K562 (cell line): Measurements from ENCODE around the gene RALGAPA2. TPM values are rescaled to one million over a fixed set of nuclear protein-coding genes. Genes with fewer than 3 reads are reported as not detected.

Experiments used
- BCL6 ChIP-seq: fragments of 250-450 bp; sonication (Bioruptor Pico); IDR thresholded peaks from 2 replicates; pipeline ENCODE4 v1.4.0; 2020
- DNMT1 ChIP-seq: fragments of 450-650 bp; IDR thresholded peaks from 2 replicates; pipeline ENCODE4 v1.6.1; 2016; ENCODE audit warnings: antibody characterized with exemption, mild to moderate bottlenecking
- KDM2B ChIP-seq: fragments of 250-450 bp; sonication (Bioruptor Pico); IDR thresholded peaks from 2 replicates; pipeline ENCODE4 v1.8.0; 2021; ENCODE audit warnings: mild to moderate bottlenecking, moderate library complexity
- LEF1 ChIP-seq: fragments of 450-650 bp; IDR thresholded peaks from 2 replicates; pipeline ENCODE4 v1.6.1; 2016; ENCODE audit warnings: mild to moderate bottlenecking
- MYBL2 ChIP-seq, 2 experiments: fragments of 450-650 bp in 1 of 2; sonication (generic) in 1 of 2; formaldehyde crosslinking in 1 of 2; IDR thresholded peaks; 2 replicates each; pipeline versions ENCODE4 v1.6.1 to v1.8.1; 2017 to 2022; ENCODE audit warnings: borderline replicate concordance in 1 of 2, inconsistent platforms in 1 of 2, low read depth in 1 of 2, mild to moderate bottlenecking in 1 of 2, missing genetic modification reagents in 1 of 2, moderate library complexity in 1 of 2
- RFX7 ChIP-seq: fragments of 250-450 bp; sonication (Bioruptor Pico); IDR thresholded peaks from 2 replicates; pipeline ENCODE4 v1.5.1; 2021; ENCODE audit warnings: mild to moderate bottlenecking
- RHOXF2B ChIP-seq: fragments of 250-450 bp; sonication (Bioruptor Pico); conservative IDR thresholded peaks from 2 replicates; pipeline ENCODE4 v1.5.1; 2021
- SMARCA4 ChIP-seq: fragments of 450-650 bp; IDR thresholded peaks from 2 replicates; pipeline ENCODE4 v1.6.1; 2016
- U2AF2 ChIP-seq: fragments of 200-400 bp; formaldehyde crosslinking; optimal IDR thresholded peaks from 2 replicates; pipeline ENCODE3; 2017; ENCODE audit warnings: low read depth, mild to moderate bottlenecking, low read length
- ZNF780A ChIP-seq: fragments of 250-450 bp; sonication (Bioruptor Pico); IDR thresholded peaks from 2 replicates; pipeline ENCODE4 v1.5.0; 2021; ENCODE audit warnings: mild to moderate bottlenecking
- polyA plus RNA-seq, 8 experiments: library from polyadenylated mRNA; depleted of rRNA in 4 of 8; stranded (reverse) in 5 of 8; unstranded in 3 of 8; fragments of >200 nt; fragmentation: Nextera tagmentation in 2 of 8; fragmentation: Illumina TruSeq in 1 of 8; extraction: Ambion mirVana in 2 of 8; extraction: Trizol in 1 of 8; gene quantifications; 2 replicates each; pipeline versions ENCODE4 v1.2.1 to v1.2.3, GENCODE V29; 2011 to 2014; ENCODE audit warnings: inconsistent platforms in 1 of 8, missing spikeins in 1 of 8
- total RNA-seq, 7 experiments: library from RNA; depleted of rRNA in 6 of 7; stranded (reverse); fragments of >200 nt in 6 of 7; fragmentation: Illumina TruSeq in 2 of 7; extraction: Trizol in 2 of 7; gene quantifications; 2 replicates each; pipeline versions ENCODE4 v1.2.1 to v1.2.3, GENCODE V29; 2011 to 2021; ENCODE audit warnings: low replicate concordance in 1 of 7
- TF ChIP-seq, protein P1 (sequence below): fragments of 250-450 bp; sonication (Bioruptor Pico); IDR thresholded peaks from 2 replicates; pipeline ENCODE4 v1.5.0; 2020; ENCODE audit warnings: mild to moderate bottlenecking, borderline replicate concordance
- TF ChIP-seq, protein P2 (sequence below): fragments of 450-650 bp; IDR thresholded peaks from 2 replicates; pipeline ENCODE4 v1.6.1; 2016; ENCODE audit warnings: low read depth
- TF ChIP-seq, protein P3 (sequence below): fragments of 250-450 bp; sonication (Bioruptor Pico); IDR thresholded peaks from 2 replicates; pipeline ENCODE4 v1.8.0; 2021; ENCODE audit warnings: borderline replicate concordance, mild to moderate bottlenecking, moderate library complexity; ENCODE audit not compliant: poor library complexity, severe bottlenecking
- TF ChIP-seq, protein P4 (sequence below): fragments of 250-450 bp; sonication (Bioruptor Pico); IDR thresholded peaks from 2 replicates; pipeline ENCODE4 v1.6.1; 2021; ENCODE audit warnings: mild to moderate bottlenecking
- TF ChIP-seq, protein P5 (sequence below): IDR thresholded peaks from 3 replicates; pipeline ENCODE4 v1.6.1; 2011; ENCODE audit warnings: borderline replicate concordance, mild to moderate bottlenecking; ENCODE audit not compliant: insufficient read length, insufficient read depth

RALGAPA2 gene
- total and polyA plus RNA-seq, 9 of the 15 experiments (the other 6 are each of a cell fraction or from before 2014, with no cell fraction given), result 0.35 to 2.7 (median 1.4) TPM

DNA sequence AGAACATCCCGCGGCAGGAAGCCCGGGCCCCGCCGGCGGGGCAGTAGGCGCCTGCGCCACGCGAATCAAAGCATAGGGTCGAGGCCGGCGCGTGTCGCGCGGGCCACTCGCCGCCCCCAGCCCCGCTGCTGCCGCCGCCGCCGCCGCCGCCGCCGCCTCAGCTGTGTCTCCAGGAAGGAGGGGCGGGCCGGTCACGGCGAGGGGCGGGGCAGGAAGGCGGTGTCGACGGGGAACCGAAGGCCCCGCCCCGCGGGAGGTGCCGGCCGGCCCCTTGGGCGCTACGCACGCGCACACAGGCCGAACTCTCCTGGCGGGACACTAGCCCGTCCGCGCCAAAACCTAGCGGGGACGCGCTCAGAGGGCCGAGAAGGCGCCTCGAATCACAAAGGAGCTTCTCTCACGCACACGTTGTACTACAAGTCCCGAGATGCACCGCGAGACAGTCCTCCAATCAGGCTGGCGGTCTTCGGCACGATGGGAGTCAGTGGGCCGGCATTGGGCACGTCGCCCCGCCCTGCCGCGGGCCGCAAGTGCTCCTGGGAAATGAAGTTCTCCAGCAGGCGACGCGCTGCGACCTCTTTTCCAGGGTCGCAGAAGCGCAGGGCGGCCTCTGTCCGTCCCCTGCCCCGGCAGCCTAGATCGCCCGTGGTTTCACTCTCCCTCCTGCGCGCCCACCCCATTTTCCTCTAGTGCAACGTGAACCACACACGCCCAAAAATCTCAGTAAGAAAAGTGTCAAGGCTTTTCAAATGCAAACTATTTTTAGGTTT, at the start of gene RALGAPA2 (continued):
- TF ChIP-seq, protein P1, sequence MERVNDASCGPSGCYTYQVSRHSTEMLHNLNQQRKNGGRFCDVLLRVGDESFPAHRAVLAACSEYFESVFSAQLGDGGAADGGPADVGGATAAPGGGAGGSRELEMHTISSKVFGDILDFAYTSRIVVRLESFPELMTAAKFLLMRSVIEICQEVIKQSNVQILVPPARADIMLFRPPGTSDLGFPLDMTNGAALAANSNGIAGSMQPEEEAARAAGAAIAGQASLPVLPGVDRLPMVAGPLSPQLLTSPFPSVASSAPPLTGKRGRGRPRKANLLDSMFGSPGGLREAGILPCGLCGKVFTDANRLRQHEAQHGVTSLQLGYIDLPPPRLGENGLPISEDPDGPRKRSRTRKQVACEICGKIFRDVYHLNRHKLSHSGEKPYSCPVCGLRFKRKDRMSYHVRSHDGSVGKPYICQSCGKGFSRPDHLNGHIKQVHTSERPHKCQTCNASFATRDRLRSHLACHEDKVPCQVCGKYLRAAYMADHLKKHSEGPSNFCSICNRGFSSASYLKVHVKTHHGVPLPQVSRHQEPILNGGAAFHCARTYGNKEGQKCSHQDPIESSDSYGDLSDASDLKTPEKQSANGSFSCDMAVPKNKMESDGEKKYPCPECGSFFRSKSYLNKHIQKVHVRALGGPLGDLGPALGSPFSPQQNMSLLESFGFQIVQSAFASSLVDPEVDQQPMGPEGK (CRISPR knock-in tag), result no peak
- no peak for TF ChIP-seq SMARCA4
- TF ChIP-seq, protein P2, sequence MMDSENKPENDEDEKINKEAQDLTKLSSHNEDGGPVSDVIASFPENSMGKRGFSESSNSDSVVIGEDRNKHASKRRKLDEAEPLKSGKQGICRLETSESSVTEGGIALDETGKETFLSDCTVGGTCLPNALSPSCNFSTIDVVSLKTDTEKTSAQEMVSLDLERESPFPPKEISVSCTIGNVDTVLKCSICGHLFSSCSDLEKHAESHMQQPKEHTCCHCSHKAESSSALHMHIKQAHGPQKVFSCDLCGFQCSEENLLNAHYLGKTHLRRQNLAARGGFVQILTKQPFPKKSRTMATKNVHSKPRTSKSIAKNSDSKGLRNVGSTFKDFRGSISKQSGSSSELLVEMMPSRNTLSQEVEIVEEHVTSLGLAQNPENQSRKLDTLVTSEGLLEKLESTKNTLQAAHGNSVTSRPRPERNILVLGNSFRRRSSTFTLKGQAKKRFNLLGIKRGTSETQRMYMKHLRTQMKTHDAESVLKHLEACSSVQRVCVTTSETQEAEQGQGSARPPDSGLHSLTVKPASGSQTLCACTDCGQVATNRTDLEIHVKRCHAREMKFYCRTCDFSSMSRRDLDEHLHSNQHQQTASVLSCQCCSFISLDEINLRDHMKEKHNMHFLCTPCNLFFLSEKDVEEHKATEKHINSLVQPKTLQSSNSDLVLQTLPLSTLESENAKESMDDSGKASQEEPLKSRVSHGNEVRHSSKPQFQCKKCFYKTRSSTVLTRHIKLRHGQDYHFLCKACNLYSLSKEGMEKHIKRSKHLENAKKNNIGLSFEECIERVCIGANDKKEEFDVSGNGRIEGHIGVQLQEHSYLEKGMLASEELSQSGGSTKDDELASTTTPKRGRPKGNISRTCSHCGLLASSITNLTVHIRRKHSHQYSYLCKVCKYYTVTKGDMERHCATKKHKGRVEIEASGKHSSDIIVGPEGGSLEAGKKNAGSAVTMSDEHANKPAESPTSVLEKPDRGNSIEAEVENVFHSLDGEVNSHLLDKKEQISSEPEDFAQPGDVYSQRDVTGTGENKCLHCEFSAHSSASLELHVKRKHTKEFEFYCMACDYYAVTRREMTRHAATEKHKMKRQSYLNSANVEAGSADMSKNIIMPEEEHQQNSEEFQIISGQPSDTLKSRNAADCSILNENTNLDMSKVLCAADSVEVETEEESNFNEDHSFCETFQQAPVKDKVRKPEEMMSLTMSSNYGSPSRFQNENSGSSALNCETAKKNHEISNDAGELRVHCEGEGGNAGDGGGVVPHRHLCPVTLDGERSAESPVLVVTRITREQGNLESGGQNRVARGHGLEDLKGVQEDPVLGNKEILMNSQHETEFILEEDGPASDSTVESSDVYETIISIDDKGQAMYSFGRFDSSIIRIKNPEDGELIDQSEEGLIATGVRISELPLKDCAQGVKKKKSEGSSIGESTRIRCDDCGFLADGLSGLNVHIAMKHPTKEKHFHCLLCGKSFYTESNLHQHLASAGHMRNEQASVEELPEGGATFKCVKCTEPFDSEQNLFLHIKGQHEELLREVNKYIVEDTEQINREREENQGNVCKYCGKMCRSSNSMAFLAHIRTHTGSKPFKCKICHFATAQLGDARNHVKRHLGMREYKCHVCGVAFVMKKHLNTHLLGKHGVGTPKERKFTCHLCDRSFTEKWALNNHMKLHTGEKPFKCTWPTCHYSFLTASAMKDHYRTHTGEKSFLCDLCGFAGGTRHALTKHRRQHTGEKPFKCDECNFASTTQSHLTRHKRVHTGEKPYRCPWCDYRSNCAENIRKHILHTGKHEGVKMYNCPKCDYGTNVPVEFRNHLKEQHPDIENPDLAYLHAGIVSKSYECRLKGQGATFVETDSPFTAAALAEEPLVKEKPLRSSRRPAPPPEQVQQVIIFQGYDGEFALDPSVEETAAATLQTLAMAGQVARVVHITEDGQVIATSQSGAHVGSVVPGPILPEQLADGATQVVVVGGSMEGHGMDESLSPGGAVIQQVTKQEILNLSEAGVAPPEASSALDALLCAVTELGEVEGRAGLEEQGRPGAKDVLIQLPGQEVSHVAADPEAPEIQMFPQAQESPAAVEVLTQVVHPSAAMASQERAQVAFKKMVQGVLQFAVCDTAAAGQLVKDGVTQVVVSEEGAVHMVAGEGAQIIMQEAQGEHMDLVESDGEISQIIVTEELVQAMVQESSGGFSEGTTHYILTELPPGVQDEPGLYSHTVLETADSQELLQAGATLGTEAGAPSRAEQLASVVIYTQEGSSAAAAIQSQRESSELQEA, result no peak
- no peak for TF ChIP-seq MYBL2 (IDR thresholded peaks at IDR 0.05; ENCODE audit: low read depth)
- TF ChIP-seq MYBL2 (CRISPR knock-in tag; IDR thresholded peaks at IDR 0.05; ENCODE audit: borderline replicate concordance), result no peak
- TF ChIP-seq, protein P3, sequence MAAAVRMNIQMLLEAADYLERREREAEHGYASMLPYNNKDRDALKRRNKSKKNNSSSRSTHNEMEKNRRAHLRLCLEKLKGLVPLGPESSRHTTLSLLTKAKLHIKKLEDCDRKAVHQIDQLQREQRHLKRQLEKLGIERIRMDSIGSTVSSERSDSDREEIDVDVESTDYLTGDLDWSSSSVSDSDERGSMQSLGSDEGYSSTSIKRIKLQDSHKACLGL, result no peak
- TF ChIP-seq, protein P4, sequence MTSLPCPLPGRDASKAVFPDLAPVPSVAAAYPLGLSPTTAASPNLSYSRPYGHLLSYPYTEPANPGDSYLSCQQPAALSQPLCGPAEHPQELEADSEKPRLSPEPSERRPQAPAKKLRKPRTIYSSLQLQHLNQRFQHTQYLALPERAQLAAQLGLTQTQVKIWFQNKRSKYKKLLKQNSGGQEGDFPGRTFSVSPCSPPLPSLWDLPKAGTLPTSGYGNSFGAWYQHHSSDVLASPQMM (CRISPR knock-in tag), result no peak
- TF ChIP-seq KDM2B, result no peak
- TF ChIP-seq ZNF780A (CRISPR knock-in tag), result no peak
- TF ChIP-seq RHOXF2B (CRISPR knock-in tag), result no peak
- TF ChIP-seq LEF1, result no peak
- no peak for TF ChIP-seq U2AF2
- no peak for TF ChIP-seq DNMT1
- TF ChIP-seq, protein P5, sequence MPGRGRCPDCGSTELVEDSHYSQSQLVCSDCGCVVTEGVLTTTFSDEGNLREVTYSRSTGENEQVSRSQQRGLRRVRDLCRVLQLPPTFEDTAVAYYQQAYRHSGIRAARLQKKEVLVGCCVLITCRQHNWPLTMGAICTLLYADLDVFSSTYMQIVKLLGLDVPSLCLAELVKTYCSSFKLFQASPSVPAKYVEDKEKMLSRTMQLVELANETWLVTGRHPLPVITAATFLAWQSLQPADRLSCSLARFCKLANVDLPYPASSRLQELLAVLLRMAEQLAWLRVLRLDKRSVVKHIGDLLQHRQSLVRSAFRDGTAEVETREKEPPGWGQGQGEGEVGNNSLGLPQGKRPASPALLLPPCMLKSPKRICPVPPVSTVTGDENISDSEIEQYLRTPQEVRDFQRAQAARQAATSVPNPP, result no peak
- TF ChIP-seq BCL6, result no peak
- no peak for TF ChIP-seq RFX7 (CRISPR knock-in tag)
